Superior temporal gyrus (tissue), 1 donor: ENCODE measurements around the gene AEN.

ENCODE experiments used
- DNase-seq: peaks from one replicate; pipeline ENCODE4 v3.0.0-alpha.2; 2016; ENCODE audit errors: extremely low spot score

AEN gene

DNA sequence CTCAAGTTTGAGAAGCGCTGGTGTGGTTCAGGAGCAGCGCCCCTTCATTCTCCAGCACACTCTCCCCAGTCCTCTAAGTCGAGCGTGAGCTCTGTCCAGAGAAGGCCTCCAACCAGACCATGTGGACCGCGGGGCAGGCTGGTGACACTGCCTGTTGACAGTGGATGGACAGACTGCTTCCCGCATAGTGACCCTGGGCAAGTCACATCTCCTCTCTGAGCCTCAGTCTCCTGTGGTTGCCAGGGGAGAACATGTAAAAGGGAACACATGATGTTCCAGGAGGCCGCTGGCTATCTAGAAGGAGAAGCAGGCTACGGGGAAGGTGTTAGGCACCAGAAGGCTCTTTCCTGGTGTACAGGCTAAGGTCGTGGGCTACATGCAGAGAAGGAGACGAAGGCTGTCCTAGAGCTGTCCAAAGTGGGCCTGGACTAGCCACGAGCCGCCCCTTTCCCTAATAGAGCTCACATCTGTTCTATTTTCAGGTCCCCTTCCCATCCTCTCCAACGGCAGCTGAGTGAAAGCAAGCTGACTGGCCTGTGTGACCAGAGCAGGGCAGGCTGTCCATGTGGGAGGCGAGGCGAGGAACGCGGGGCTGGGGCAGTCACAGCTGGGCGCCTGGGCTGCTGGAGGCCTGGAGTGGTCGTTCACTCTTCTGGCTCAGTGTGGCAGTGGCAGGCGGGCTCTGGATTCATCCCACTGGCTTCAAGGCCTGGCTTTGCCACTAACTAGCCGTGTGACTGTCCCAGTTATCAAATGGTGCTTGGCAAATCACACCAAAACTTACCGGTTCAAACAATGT is 28.8 kb downstream of the AEN start:
- DNase-seq, result no peak

DNA sequence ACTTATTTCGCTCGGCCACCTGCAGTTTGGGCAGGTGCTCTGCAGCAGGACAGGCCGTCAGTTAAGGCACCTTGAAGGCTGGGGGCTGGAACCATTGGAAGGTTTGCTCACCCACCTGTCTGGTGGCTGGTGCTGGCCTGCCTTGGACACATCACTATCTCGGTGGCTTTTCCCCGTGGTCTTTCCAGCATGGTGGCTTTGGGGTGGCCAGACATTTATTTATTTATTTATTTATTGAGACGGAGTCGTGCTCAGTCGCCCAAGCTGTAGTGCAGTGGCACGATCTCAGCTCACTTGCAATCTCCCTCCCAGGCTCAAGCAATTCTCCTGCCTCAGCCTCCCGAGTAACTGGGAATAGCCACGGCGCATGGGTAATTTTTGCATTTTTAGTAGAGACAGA is 29.4 kb downstream of the AEN start:
- DNase-seq, result no peak

DNA sequence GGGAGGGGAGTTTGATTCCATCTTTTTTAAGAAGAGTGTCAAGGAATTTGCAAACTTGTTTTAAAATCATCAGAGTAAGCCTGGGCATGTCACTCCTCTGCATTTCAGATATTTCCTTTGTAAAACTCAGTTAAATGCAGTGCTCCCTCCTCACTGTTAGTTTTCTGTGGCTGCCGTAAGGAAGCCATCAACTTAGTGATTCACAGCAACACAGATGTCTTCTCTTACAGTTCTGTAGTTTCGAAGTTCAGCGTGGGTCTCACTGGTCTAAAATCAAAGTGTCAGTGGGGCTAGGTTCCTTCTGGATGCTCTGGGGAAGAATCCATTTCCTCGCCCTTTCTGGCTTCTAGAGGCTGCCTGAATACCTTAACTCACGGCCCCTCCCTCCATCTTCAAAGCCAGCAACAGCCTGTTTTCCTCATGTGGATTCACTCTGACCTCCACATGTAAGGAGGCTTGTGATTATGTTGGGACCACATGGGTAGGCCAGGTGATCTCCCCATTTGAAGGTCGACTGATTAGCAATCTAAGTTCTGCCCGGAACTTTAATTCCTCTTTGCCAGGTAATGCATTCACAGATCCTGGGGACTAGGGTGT is 30.1 kb downstream of the AEN start:
- no peak for DNase-seq

DNA sequence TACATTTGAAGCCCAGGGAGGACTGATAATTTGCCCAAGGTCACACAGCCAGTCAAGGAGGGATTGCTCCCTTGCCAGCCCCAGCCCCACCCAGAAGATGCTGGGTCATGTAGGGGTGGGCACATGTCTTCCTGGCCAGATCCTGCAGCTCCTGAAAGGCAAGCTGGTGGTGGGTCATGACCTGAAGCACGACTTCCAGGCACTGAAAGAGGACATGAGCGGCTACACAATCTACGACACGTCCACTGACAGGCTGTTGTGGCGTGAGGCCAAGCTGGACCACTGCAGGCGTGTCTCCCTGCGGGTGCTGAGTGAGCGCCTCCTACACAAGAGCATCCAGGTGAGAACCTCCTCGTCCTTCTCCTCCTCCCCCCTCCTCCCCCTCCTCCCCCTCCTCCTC is 30.8 kb downstream of the AEN start:
- DNase-seq, result no peak

DNA sequence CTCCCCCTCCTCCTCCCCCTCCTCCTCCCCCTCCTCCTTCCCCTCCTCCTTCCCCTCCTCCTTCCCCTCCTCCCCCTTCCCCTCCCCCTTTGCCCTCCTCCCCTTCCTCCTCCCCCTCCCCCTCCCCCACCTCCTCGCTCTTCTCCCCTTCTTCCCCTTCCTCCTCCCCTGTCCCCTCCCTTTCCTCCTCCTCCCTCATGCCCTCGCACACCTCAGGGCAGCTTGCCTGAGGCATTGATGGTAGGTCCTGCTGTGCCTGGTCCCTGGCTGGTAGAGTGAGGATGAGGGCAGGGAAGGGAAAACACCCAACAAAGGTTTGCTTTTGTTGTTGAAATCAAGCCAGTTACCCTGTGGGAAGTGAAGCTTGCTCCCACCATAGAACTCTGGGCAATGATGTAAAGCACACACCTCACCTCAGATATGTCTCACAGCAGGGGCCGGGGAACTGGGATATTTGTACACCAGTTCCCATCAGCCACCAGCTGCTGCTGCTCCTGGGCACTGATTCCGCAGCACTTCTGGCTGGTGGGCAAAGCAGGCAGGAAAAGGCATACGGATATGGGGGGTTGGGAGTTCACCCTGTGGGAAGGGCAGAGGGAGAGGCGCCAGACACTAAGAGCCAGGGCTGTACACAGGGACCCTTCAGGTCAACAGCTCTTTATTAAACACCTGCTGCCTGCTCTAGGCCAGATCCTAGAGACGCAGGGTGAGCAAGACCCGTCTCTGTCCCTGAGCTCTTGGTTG is 31.5 kb downstream of the AEN start:
- no peak for DNase-seq

DNA sequence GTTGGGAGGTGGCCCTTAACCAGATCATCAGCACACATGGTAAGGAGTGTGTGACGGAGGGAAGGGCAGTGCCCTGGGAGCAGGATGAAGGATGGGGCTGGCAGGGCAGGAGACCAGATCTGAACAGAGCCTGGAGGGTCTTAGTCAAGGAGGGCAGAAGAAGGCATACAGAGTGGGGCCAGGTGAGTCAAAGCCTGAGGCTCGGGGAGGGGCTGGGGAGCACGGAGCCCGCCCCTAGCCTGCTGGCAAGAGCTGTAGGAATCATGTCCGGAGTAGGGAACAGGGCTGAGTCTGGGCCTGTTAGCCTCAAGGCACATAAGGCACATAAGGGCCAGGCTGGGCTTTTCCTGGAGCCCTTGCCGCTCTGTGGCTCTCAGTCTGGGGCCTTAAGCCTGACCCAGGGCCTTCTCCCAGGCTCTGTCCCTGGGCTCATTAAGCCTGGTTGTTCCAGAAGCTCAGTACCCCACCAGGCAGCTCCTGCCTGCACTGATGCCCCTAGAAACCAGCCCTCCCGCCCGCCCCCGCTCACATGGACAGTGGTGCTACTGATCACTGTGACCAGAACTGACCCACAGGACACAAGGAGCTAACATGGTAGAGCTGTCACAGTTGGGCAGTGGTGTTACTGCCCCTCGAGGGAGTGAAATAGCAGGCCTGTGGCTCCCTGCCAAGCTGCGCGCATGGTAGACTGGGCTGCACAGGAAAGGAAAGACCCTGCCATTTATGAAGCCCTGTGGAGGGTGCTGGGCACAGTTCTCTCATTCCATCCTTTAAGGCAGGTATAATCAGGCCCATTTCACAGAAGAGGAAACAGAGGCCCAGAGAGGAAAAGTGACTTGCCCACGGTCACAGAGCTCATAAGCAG is 32.3 kb downstream of the AEN start:
- no peak for DNase-seq

DNA sequence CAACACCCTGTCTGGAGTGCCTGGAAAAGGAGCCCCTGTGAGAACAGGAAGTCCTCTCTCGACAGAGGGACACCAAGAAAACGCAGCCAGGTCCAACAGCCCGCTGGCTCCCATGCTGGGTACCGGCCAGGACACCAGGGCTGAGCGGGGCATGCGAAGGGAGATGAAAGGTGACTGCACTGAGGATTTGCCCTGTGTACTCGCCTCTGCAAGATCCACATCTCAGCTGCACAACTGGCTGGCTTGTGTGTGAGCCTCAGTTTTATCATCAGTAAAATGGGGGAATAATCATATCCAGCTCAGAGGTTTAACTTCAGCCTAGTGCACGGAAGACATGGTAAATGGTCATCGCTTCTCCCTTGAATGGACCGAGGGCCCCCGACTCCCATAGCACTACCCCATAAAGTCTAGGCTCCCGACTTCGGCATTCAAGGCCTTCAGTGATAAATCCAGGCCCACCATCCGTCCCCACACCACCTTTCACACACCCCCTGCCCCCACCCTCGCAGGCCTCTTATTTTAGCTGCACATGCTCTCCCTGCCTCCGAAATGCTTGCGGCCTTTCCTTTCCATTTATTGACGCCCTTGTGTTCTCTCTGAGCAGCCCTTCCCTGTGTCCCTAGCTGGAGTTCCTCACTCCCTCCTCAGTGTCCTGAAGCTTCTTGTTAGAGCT is 33.4 kb downstream of the AEN start:
- no peak for DNase-seq

DNA sequence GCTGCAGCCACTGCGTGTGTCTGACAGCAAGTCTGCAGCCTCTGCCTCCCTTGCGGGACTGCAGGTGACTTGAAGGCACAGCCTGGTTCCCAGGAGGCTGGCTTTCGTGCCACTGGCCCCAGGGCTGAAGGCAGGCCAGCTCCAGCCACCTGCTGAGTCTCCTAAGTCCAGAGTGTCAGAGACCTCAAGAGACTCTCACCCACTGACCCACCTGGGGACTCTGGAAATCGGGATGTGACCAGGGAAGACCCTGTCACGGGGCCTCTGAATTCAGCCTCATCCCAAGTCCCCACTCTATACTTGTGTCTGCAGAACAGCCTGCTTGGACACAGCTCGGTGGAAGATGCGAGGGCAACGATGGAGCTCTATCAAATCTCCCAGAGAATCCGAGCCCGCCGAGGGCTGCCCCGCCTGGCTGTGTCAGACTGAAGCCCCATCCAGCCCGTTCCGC is 34.0 kb downstream of the AEN start:
- DNase-seq, result no peak

DNA sequence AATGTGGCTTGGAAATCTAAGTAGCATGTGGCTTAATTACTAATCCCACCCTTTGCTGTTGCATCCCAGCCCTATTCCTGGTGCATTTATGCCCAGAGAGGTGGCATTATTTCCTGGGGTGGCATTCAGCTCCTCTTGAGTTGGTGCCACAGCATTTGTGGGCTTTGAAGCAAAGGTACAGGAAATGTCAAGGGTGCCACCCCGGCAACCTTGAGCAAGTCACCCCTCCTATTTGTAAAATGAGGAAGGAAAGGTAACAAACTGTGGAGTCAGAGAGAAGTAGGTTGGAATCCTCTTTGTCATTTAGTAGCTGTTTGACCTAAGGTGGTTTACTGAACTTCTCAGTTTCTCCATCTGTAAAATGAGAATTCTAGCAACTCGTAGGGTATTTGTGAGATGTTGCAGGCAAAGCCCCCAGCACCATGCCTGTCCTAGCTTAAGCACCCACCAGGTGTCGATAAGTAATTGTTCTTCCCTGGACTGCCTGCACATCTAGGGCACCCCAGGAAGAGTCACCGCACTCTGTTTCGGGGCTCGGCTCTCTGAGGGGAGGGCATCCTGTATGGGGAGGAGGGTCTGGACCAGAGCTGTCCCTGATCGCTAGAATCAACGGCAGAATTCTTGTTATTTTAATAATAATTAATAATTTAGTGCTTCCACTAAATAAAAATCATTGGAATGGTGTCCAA is 34.8 kb downstream of the AEN start:
- no peak for DNase-seq

DNA sequence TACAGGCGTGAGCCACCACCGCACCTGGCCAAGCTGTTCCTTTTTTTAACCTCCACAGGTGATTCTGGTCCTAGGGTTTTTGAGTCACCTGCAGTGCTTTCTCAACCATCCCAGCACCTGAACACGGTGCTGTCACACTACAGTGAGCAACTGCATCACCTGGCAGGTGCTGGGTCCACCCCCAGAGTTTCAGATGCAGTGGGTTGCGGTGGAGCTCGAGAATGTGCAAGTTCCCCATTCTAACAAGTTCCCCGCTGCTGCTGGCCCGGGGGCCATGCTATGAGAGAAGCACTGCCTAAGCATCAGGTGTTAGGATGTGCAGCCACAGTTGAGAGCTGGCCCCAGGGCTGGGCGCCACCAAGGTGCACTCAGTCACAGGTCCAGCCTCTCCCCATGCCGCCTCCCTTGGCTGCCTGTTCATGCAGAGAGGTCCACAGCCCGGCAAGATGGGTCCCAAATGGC is 35.7 kb downstream of the AEN start:
- no peak for DNase-seq

DNA sequence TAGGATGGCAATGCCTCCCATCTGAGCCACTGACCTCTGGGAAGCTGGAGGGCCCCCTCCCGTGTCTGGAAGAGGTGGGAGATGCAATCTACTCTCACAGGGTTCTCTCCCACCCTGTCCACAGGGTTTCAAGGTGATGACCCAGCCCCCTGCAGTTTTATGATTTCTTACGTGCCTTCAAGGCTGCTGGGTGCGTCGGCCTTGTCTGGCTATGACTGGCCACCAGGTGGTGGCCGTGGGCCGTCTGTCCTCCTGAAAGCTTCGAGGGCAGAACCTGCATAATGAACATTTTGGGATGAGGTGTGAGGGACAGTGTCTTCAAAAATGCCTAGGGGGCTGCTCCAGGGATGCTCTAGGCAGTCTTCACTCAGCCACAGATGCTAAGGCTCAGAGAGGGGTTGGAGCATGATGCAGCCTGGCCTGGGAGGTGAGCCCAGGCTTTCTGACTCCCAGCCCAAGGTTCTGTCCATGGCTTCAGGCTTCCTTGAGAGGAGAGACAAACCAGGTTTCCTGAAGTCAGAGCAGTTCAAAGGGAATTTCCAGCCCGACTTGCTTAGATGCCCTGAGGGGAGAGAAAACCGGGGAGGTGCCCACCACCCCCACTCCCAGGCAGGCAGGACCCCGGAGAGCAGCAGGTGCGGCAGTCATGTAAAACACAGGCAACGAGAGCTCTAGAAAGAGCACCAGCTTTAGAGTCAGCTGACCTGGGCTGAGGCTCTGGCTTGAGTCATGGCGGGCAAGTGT is 36.4 kb downstream of the AEN start:
- DNase-seq, result peak; percentile 73

DNA sequence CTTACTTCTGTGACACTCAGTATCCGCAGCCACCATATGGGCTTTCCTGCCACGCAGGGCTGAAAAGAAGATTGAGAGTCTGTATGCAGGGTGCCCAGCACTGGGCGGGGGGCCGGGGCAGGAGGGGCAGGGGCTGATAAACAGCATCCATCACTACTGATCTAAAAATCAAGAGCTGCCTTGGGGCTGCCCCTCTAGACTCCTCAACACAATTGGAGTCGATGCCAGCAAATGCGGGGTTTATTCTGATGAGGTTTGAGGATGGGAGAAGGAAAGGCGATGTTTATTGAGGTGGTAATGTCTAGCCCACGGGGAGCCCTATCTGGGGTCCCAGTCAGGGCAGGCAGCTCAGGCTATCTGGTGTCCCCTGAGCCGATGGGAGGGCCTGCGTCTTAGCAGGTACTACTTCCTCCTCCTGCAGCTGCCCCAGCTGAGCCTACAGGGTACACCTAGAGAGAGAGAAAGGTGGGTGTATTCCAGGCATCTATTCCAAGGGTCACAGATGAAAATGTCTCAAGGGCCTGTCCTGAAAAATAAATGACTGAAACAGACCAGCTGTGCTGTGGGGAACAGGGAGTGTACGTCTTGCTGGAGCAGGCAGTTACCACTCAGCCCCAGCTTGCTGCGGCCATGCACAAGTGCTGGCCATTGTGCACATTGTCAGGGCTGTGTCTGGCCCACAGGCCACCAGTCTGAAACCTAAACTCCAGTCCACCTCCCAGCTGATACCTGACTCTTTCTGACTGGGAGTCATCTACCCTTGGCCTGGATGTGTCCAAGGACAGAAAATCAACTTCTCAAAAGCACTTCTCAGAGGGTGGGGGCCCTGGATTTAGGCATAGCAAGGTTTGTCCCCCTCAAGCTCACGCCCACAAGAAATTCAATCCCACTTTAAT is 37.2 kb downstream of the AEN start:
- DNase-seq, result no peak

DNA sequence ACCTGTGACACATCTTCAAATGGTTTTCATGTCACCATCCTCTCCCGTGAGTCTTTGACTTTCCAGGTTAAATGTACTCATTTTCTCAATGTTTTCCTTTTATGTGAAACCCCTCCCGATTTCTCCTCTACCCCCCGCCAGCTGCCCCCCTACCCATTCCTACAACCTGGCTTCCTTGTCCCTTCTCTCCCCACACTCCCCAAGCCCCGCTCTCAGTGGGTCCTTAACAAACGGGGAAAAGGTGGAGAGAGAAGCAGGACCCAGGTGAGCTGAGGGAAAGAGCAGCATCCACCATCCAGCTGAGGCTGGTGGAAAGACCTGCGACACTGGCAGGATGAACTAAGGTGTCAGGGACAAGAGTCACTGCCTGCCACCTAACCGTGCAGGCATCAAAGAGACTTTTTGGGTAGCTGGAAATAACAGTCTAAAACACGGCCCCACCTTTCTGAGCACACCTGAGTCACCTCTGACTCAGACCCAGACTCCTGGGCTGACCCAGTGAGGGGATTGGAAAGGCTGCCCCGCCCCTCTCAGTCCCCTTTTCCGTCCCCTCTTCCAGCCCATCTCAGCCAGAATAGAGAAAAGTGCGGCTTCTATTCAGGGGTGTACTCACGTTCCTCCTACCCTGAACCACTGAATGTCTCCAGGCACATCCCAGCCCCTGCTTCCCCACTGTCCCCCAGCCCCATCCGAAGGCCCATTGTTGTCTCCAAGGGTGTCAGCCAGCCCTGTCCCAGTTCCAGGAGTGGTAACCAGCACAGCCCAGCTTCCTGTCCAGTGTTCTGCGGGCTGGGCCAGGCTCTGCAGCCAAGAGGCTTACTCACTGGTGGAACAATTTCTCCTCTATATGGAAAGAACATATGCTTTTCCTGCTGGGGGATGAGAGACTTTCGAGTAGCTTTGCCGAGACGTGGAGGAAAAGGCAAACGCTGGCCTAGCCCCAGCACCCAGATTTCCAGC is 38.1 kb downstream of the AEN start:
- peak; percentile 49 for DNase-seq

DNA sequence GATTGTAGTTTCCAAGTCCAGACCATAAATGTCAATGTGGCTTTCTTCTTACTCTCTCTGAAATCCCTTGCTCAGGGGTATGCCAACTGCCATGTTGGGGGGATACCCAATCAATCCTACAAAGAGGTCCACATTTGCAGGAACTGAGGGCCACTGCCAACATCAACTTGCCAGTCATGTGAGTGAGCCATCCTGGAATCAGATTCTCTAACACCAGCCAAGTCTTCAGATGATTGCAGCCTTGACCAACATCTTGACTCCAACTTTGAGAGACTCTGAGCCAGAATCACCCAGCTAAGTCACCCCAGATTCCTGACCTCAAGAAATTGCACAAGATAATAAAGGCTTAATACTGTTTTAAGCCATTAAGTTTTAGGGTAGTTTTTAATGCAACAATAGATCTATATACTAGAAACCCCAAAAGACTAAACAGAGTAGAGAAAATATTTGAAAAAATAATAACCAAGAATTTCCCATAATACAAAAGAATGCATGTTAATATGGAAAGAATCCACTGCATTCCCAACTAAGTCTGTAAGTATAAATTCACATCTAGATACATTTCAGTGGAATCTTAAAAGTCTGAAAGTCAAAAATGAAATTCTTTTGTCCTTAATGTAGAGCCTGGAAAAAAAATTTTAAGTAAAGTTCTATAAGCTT is 40.0 kb downstream of the AEN start:
- no peak for DNase-seq

DNA sequence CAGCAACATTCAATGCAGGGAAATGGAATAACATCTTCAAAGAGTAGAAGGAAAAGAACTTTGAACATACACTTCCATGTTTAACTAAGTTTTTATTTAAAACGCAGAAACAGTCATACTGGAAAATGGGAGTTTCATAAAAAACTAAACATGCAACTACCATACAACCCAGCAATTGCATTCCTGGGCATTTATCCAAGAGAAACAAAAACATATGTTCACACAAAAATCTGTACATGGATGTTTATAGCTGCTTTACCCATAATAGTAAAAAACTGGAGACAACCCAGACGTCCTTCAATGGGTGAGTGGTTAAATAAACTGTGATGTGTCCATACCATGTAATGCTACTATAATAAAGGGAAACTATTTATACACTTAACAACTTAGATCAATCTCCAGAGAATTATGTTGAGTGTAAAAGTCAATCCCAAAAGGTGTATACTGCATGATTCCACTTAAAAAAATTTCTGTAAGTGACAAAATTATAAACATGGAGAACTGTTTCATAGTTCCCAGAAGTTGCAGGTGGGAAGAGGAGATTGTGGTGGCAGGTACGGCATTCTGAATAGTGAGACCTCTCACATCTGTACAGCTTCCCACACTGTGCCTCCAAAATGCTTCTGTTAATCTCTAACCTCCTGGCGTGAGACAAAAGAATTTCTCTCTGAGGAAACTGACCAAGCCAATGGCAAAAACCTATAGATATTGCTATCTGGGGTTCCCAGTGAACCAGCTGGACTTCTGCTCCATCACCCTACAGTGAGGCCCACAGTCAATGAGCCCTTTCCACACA is 40.8 kb downstream of the AEN start:
- no peak for DNase-seq

DNA sequence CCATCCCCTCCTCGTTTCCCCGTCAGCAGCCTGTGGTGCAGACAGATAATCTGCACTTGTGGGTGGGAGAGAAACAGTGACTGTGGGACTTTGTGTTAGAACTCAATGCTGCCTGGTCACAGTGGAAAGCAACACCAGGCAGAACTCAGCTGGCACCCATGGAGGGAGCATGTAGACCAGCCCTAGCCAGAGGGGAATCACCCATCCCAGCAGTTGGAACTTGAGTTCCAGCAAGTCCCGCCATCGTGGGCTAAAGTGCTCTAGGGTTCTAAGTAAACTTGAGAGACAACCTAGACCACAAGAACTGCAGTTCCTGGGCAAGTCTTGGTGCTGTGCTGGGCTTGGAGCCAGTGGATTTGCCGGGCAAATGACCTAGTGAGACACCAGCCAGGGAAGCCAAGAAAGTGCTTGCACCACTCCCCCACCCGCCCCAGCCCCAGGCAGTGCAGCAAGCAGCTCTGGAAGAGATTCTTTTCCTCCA is 42.0 kb downstream of the AEN start:
- DNase-seq, result no peak
